Neuronal stem cell (in vitro differentiated cells): ENCODE results near the gene SMARCD2. TPM values are rescaled to one million over a fixed set of nuclear protein-coding genes. Genes with fewer than 3 reads are reported as not detected.

Source experiments
- small RNA-seq: library from polyadenylated mRNA; stranded (forward); fragments of <200 nt; extraction: miRNeasy Mini kit (QIAGEN cat#:217004); gene quantifications from one replicate; pipeline ENCODE3, GENCODE V24; 2013; ENCODE audit not compliant: insufficient read depth

The SMARCD2 gene

Small RNA genes lying within 50 kb of the gene (small RNA-seq; reads per million reads assigned to genes)
- gene AC040958.1 = not detected
